HepG2 (cell line): ENCODE results near the gene DOCK11.

Experiments
- FOSL2 ChIP-seq: sonication (generic); formaldehyde crosslinking; IDR thresholded peaks from 2 replicates; pipeline ENCODE4 v1.4.0; 2020; ENCODE audit warnings: missing genetic modification reagents
- JUND ChIP-seq: sonication (generic); formaldehyde crosslinking; IDR thresholded peaks from 2 replicates; pipeline ENCODE4 v1.8.0; 2022; ENCODE audit warnings: mild to moderate bottlenecking, missing genetic modification reagents
- RBM22 ChIP-seq: fragments of 200-400 bp; formaldehyde crosslinking; optimal IDR thresholded peaks from 2 replicates; pipeline ENCODE3; 2017; ENCODE audit warnings: mild to moderate bottlenecking, low read length, moderate library complexity
- RELA ChIP-seq: sonication (generic); formaldehyde crosslinking; IDR thresholded peaks from 2 replicates; pipeline ENCODE4 v1.4.0; 2020; ENCODE audit warnings: missing genetic modification reagents
- TBX3 ChIP-seq: fragments of 450-650 bp; IDR thresholded peaks from 2 replicates; pipeline ENCODE4 v1.6.1; 2017; ENCODE audit warnings: antibody characterized with exemption, mild to moderate bottlenecking, inconsistent platforms, borderline replicate concordance
- TP53 ChIP-seq: sonication (generic); formaldehyde crosslinking; conservative IDR thresholded peaks from 2 replicates; pipeline ENCODE4 v1.4.0; 2020; ENCODE audit warnings: missing genetic modification reagents
- ZBTB21 ChIP-seq: sonication (generic); formaldehyde crosslinking; IDR thresholded peaks from 2 replicates; pipeline ENCODE4 v1.4.0; 2020; ENCODE audit warnings: missing genetic modification reagents
- ZNF282 ChIP-seq: fragments of 450-650 bp; IDR thresholded peaks from 2 replicates; pipeline ENCODE4 v1.6.1; 2018; ENCODE audit not compliant: partially characterized antibody
- TF ChIP-seq, protein P1 (sequence below): sonication (generic); formaldehyde crosslinking; IDR thresholded peaks from 2 replicates; pipeline ENCODE4 v1.5.1; 2020; ENCODE audit warnings: mild to moderate bottlenecking, missing genetic modification reagents, moderate library complexity

DNA sequence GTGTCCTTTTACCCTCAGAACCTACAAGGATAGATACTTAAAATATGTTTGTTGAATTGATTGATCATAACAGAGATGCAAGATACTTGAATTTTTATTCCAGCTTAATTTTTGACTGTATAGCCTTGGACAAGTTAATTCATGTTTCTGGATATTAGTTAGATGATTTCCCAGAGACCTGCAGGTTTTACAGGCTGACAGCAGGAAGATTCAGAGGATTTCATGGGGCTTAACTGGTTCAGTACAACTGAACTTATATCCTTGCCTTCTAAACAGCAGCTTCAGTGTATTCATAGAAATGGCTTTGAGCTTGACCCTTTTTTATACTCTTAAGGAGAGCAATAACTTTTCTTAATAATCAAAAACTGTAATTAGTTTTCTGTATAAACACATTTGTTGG lies 169.6 kb downstream of the DOCK11 start:
- TF ChIP-seq TP53 (CRISPR knock-in tag) (no peak), RBM22 (no peak), TBX3 (no peak), JUND (CRISPR knock-in tag) (no peak), ZBTB21 (CRISPR knock-in tag) (no peak), ZNF282 (no peak), RELA (CRISPR knock-in tag) (no peak), FOSL2 (no peak)
- TF ChIP-seq, protein P1, sequence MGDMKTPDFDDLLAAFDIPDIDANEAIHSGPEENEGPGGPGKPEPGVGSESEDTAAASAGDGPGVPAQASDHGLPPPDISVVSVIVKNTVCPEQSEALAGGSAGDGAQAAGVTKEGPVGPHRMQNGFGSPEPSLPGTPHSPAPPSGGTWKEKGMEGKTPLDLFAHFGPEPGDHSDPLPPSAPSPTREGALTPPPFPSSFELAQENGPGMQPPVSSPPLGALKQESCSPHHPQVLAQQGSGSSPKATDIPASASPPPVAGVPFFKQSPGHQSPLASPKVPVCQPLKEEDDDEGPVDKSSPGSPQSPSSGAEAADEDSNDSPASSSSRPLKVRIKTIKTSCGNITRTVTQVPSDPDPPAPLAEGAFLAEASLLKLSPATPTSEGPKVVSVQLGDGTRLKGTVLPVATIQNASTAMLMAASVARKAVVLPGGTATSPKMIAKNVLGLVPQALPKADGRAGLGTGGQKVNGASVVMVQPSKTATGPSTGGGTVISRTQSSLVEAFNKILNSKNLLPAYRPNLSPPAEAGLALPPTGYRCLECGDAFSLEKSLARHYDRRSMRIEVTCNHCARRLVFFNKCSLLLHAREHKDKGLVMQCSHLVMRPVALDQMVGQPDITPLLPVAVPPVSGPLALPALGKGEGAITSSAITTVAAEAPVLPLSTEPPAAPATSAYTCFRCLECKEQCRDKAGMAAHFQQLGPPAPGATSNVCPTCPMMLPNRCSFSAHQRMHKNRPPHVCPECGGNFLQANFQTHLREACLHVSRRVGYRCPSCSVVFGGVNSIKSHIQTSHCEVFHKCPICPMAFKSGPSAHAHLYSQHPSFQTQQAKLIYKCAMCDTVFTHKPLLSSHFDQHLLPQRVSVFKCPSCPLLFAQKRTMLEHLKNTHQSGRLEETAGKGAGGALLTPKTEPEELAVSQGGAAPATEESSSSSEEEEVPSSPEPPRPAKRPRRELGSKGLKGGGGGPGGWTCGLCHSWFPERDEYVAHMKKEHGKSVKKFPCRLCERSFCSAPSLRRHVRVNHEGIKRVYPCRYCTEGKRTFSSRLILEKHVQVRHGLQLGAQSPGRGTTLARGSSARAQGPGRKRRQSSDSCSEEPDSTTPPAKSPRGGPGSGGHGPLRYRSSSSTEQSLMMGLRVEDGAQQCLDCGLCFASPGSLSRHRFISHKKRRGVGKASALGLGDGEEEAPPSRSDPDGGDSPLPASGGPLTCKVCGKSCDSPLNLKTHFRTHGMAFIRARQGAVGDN (CRISPR knock-in tag): no peak
